Non-pigmented ciliary epithelial cell (primary cell): ENCODE measurements around the gene LIPC.

Source experiments
- DNase-seq: peaks from one replicate; pipeline ENCODE4 v3.0.0-alpha.2; 2010; ENCODE audit warnings: low read depth

The LIPC gene

DNA sequence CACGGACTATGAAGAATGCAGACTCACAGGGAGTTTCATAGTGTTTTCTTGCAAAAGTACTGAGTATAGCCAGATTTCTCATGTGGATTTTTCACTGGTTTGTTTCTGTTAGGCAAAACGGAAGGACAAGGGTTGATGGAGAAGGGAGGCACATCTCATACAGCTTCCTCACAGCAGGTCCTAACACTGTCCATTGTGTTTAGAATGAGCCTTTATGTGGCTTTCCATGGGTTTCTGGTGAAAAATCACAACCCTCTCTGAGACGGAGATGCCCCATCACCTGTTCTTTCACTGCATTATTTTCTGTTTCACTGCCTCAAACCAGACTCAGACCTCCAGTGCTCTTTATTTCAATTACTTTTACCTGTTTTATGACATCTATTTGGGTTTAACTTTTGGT is 25.0 kb upstream of the LIPC start:
- no peak for DNase-seq

DNA sequence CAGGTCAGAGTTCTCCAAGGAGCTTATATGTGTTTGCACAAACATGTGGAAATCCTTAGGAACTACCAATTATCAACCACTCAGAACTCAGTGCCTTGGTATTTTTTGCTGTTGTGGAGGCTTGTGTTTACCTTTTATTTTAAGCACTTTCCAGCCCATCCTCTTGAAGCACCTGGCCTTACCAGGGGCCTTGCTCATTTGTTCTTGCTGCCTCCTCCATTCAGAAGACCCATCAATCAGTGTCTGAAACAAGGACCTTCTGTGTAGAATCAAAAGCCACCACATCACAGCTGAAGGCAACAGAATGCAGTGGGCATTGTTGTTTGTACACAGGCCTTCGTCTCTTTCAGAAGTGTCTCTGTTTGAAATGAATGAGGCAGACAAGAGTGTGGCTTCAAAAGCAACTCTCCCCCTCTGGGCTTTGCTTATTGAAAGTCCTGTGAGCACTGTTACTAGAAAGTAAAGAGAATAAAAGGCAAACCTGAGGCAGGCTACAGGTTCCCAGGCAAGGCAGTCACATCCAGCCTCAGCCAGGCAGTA is 24.5 kb upstream of the LIPC start:
- no peak for DNase-seq

DNA sequence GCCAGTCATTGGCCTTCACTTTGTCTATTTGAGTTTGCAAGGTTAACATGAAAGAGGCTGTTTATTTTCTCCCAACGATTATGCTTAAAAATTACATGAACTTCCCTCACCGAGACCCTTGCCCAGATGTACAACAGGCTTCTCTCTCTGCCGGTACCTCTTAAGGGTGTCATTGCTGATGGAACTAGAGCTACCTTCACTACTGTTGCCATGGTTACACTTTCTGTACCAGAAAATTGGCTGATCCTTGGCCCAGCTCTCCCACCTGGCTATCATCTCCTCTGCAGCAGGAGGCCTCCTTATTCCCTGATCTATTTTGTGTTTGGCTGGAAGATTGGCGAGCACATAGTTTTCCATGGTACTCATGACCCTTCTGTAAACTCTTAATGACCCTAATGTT is 24.0 kb upstream of the LIPC start:
- DNase-seq = no peak

DNA sequence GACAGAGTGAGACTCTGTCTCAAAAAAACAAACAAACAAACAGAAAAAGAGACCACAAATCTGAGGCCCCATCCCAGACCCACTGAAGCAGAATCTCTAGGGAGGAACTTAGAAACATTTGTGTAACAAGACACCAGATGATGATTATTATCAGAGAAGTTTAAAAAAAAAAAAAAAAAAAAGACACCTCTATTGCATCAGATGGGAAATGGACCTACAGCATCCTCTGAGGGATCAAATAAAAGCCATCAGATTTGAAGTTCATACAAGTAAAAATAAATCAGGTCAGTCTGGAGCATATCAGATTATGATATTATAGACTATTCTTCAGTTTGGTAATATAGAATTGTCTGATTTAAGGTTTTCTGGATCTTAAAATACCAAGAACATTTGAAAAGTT is 21.9 kb upstream of the LIPC start:
- DNase-seq = no peak

DNA sequence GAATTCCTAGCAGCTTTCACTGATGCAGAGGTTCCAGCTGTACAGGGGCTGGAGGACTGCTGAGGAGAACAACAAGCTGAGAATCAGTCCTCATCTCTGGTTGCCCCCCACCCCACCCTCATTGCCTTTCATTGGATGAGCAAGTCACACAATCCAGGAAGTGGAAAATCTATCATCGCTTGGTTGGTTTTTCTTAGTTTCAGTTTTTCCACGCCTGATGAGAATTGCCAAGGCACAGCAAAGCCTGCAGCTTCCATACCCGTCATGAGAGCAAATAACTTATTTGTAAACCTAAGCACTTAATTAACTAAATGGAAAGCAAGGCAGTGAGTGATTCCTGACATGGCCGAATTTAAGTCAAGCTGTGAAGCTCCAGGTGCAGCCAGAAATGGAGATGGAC is 21.4 kb upstream of the LIPC start:
- no peak for DNase-seq

DNA sequence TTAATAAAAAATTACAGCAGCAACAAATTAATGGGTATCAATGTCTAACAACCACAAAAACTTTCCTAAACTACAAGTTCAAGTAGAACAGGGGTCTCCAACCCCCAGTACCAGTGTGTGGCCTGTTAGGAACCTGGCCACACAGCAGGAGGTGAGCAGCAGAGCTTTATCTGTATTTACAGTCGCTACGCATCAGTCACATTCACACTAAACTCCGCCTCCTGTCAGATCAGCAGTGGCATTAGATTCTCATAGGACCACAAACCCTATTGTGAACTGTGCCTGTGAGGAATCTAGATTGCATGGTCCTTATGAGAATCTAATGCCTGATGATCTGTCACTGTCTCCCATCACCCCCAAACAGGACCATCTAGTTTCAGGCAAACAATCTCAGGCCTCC is 18.5 kb upstream of the LIPC start:
- DNase-seq = no peak

DNA sequence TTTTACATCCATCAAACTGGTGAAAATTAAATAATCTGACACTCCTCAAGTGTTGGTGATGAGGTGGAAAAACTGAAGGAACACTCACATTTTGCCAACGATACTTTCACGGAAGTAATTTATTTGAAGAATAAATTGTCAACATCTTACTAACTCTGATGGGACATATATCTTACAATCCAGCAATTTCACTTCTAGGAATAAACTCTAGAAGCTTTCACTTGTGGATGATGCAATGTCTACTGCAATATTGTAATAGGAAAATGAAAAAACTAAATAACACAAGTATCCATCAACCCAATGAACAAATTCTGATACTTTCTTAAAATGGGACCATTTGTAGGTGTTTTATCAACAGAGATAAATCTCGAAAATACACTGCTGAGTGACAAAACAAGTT is 16.2 kb upstream of the LIPC start:
- no peak for DNase-seq

DNA sequence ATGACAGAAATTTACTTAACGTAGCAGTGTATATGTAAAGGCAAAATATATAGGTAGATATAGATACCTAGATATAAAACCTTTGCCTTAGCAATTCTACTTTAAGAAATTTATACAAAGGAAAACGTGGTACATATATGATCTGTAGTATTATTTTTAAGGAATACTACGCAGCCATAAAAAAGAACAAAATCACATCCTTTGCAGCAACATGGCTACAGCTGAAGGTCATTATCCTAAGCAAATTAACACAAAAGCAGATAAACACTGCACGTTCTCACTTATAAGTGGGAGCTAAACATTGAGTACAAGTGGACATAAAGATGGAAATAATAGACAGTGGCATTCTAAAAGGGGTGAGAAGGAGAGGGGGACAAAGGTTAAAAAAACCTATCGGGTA is 14.8 kb upstream of the LIPC start:
- no peak for DNase-seq

DNA sequence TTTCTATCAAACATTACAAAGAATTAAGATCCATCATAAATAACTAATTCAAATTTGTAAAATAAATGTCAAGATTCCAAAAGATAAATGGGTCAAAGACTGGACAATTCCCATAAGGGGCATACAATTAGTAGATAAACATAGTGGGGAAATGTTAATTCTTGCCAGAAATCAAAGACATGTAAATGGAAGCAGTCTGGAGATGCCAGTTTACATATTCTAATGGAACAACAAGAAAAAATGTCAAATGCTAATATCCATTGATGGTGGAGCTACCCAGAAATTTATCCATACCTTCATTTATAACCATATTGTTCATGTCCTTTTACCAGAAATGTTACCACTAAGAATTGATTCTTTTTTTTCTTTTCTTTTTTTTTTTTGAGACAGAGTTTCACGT is 13.7 kb upstream of the LIPC start:
- no peak for DNase-seq

DNA sequence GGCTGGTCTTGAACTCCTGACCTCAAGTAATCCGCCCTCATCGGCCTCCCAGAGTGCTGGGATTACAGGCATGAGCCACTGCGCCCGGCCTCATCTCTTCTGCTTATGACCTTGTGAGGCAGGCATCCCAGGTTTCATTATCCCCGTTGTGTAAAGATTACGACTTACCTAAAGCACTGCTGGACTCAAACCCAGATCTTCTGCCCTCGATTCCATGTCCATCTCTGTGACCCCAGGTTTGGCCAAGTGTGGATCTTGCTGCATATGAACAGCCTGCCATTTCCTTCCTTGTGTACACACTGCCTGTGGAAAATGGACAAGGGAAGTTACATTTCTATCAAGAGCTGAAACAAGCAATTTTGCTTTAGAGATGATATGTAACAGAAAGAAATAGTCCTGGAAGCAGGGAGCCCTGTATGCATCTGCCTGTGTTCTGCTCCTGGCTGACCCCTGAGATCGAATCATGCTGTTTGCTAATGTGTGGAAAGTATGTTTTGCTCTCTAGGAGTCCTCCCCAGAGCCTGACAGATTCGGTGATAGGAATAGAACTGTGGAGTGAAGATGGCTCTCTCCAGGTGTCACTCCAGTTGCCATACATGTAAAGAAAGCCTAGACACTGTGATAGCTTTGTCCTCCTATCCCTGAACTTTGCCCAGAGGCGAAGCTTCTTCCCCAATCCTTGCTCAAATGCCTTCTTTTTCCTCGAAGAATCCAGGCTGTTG is 11.8 kb upstream of the LIPC start:
- DNase-seq = no peak

DNA sequence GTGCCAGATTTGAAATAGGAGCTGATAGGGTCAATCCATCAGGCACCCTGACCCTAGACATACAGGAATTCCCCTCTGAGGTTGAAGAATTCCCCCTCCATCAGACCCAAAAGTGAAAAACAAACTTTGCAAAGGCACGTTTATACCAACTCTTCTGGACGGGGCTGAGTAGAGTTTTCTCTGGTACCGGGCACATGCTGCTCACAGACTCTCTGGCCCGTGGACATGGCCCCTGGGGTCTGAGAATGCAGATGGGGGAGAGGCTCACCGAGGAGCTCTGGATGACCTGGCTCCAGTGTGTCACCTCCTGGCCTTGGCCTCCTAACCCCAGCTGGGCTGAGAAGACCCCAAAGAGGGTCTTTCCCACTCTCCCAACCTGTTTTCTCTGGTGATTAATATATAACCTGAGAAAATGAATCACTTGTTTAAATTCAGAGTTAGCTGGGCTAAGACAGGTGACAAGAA is 11.2 kb upstream of the LIPC start:
- no peak for DNase-seq

DNA sequence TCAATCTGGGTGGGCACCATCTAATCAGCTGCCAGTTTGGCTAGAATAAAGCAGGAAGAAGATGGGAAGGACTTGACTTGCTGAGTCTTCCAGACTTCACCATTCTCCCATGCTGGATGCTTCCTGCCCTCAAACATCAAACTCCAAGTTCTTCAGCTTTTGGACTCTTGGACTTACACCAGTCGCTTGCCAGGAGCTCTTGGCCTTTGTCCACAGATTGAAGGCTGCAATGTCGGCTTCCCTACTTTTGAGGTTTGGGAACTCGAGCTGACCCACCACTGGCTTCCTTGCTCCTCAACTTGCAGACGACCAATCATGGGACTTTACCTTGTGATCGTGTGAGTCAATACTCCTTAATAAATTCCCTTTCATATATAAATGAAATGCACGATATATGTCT is 8.6 kb upstream of the LIPC start:
- DNase-seq = no peak

DNA sequence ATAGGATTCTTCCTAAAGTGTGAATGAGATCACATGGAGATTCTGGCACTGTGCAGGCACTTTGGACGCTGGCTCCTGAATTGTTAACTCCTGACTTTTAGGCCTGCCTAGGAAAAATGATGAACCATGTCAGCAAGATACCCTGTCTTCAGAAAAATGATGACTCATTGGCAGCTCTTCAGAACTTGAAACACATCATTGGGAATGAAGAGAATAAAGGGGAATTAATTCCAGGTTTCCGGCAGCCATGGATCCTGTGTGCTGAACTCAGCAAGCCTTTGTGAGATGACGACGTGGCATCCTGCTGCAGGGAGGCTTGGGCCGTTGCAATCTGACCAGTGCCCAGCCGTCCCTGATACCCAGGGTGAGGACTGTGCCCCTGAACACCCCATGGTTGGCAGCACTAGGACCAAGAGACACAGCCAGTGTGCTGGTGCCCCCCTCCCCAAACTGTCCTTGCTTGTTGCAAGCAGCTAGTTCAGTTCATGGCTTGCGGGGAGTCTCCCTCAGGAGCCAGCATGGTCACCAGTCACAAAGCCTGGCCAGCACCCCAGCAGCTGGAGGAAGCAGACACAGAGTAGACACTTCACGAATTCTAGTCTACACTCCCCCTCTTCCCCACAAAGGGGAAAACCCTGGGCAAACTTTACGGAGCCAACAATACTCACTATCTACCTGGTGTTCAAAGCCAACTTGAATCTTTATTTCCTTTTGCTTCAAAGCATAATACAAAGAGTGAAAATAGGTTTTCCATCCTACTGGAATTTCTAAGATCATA is 7.8 kb upstream of the LIPC start:
- DNase-seq = no peak

DNA sequence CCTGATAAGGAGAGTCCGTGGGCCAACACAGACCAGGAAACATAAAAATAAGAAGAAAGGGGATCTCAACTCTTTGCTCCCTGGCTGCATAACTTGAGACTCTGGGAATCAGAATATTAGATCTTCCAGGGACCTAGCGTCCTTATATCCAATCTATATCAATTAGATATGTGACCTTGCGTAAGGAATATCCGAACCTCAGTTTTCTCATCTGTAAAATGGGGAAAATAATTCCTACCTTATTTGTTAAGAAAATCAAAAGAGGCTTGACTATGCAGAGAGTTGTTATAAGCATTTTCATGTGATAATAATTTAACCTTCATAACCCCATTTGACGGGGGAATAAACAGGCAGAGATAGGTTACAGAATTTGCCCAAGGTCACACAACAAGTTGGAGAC is 7.1 kb upstream of the LIPC start:
- no peak for DNase-seq

DNA sequence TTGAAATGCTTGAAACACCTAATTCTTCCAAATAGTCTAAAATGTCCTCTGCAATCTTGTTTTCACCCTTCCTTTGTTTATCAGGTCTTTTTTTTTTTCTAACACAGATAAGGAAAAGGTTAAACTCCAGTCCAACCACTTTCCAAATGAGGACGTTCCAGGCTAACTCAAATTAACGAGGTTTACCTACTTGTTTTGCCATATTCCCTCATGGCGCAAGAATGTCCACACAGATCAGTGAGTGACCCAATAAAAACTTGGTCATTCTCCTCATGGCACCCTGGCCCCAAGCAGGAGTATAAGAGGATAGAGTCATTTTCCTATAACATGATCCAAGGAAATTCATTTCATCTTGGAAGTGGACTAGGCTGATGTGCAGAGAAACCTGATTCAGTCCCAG is 6.6 kb upstream of the LIPC start:
- DNase-seq = no peak

DNA sequence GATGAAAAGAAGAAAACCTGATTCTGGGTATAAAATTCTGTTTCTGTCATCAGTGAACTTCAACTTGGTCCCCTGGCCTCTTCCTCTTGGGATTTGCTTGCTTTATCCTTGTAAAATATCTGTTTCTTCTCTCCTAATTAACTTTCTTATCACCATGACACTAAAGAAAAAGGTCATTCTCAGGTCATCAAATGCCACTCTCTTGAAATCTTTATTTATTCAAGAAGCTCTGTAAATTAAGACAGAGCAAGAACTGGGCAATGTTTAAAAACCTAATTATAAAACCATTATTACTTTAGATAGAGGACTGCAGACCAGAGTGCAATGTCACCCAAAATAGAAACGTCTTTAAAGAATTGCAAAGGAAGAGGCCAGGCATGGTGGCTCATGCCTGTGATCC is 6.0 kb upstream of the LIPC start:
- DNase-seq = no peak

DNA sequence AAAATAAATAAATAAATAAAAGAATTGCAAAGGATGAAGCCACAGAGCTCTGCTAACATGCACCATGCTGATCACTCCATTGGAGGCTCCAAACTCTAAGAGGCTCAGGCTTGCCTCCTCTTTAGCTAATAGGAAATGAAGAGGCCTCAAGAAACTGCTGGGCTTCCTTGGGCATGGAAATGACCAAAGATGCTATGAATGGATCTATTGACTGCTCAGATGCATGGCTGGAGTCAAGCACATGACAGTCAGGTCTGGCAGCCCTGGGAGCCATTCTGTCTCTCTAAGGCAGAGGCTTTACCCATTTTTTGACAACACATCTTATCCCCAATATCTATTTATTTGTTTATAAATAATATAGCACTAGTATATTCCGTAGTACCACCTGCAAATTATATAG is 5.3 kb upstream of the LIPC start:
- no peak for DNase-seq

DNA sequence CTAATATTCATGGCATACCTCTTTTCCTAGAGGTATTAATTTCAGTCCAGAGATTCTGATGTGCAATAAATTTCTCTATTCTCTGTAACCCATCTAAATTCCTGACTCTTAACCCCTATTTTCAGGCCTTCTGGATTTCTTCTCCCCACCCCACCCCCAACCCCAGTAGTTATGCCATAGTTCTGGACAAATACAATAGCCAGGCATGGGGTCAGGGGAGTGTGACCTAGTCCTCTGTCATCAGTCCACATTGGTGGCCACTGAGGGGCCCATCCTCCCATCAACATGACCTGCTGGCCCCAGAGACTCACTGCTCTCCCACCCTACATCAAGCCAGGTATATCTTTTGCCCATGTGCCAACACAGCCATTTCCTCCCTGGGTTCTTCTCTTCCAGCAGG is 3.8 kb upstream of the LIPC start:
- no peak for DNase-seq

DNA sequence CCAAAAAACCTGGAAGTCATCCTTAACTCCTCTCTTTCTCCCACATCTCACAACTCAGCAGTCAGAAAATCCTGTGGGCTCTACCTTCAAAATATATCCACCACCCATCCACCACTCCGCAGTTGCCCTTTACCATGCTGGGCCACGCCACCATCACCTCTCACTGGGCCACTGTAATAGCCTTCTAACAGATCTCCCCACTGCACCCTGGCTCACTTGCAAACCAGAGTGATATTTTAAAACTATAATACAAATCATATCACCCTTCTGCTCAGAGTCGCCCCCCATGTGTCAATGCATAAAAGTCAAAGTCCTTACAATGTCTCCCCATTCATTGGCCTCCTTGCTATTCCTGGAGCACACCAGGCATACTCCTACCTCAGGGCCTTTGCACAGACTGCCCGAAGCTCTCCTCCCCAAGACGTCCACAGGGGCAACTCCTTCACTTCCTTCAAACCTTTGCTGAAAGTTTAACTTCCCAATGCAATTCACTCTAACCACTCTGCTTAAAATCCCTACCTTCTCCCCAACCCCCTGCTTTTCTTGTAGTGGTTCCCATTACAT is 1.5 kb upstream of the LIPC start:
- DNase-seq = no peak

DNA sequence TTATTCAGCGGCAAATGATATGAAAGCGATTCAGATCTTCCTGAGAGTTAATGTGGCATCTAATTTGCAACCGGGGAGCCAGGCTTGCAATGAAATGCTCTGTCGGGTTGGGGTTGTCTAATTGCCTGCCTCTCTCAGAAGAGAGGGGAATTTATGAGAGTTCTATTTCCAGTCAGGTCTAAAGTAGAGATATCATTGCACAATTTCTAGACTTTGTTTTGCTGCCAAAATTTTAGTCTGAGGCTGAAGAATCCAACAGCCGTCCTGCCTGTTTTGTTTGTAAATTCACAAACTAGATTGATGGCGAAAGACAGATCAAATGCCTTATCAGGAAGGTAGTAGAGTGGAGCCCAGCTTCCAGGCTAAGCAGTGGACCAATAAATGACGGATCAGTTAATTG is 610 bp downstream of the LIPC start:
- DNase-seq = no peak

DNA sequence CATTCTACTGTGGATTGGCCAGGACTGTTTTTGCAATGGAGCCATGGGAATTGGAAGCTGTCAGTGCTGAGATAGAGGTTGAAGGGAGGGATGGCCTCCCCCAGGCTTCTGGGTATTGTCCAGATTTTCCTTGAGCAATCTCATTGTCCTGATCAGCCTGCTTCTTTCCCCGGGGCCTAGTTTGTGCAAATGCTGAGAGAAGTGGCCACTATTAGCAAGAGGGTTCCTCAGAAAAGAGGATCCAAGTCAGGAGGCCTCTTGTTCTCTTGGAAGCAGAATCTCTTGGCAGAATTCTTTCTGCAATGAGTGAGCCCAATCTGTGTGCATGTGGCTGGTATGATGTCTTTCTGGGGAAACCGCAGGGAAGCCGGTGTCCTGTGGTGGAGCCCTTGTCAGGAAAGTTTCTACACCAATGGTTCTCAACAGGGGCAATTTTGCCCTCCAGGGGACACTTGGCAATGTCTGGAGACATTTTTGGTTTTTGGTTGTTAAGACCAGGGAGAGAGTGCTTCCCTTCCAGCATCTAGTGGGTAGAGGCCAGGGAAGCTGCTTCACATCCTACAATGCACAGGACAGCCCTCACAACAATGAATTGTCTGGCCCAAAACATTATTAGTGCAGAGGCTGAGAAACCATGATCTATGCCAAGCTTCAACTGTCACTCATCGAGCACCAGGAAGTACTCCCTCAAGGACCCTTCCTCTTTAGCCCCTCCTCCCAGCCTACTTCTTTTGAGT is 2.0 kb downstream of the LIPC start:
- DNase-seq = no peak

DNA sequence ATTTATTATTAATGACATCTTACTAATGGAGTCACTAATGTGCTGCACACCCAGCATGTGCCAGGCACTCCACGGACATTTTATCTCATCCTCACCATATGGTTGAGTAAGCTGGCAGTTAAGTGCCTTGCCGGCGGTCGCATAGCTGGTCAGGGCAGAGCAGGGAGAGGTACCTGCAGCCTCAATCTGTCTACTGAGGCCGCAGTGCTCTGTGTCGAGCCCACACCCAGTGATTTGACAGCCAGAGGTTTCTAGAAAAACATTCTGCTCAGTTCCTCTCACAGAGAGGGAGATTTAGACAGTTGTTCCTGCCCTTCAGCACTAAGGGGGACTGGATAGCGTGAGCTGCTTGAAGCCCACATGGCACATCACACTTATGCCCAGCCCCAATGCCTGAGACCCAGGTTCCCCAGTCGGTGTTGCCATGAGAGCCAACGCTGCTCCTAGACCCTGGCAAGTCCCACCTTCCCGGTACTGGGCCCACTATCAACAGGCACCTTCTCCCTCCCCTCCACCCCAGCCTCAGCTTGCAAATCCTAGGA is 2.6 kb downstream of the LIPC start:
- DNase-seq = no peak
